SK-N-MC (cell line): ENCODE measurements around the gene EEF1AKMT2.

Experiments used
- EZH2 ChIP-seq: fragments of 200-600 bp; sonication (generic); IDR thresholded peaks from one replicate; pipeline ENCODE4 v1.6.1; 2017; ENCODE audit warnings: antibody characterized with exemption
- POLR2AphosphoS5 ChIP-seq: IDR thresholded peaks from 2 replicates; pipeline ENCODE4 v1.6.1; 2012; ENCODE audit warnings: mild to moderate bottlenecking, low read depth, low read length, borderline replicate concordance

DNA sequence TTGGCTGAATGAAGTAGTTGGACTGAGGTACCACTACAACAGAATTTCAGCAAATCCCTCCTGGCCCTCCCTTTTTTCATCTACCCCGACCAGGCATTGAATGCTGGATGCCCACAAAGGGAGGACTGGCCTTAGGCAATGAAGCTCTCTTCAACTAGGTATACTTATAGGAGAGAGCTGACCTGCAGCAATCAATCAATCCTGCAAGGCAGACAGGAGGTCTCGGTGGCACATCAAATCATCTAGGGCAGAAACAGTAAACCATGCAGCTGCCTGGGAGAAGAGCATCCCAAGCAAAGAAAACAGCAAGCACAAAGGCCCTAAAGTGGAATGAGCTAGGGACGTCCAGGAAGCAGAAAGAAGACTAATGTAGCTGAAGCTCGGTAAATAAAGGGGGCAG is 7.5 kb upstream of the EEF1AKMT2 start:
- TF ChIP-seq POLR2AphosphoS5 = no peak
- TF ChIP-seq EZH2 = no peak
